CD4-positive, alpha-beta T cell treated with Interleukin-6 at 100 ng/mL for 8 hours (primary cell): Measurements from ENCODE around the gene ADGRG3.
"Not testable (repeated sequence)": the region's sequence is repeated elsewhere in the genome, so short reads cannot be mapped to it uniquely, and the experiment has no call there.

Source experiments
- DNase-seq: peaks from one replicate; pipeline ENCODE4 v3.0.0-alpha.2; 2020; ENCODE audit warnings: mixed read lengths, low spot score

The ADGRG3 gene

DNA sequence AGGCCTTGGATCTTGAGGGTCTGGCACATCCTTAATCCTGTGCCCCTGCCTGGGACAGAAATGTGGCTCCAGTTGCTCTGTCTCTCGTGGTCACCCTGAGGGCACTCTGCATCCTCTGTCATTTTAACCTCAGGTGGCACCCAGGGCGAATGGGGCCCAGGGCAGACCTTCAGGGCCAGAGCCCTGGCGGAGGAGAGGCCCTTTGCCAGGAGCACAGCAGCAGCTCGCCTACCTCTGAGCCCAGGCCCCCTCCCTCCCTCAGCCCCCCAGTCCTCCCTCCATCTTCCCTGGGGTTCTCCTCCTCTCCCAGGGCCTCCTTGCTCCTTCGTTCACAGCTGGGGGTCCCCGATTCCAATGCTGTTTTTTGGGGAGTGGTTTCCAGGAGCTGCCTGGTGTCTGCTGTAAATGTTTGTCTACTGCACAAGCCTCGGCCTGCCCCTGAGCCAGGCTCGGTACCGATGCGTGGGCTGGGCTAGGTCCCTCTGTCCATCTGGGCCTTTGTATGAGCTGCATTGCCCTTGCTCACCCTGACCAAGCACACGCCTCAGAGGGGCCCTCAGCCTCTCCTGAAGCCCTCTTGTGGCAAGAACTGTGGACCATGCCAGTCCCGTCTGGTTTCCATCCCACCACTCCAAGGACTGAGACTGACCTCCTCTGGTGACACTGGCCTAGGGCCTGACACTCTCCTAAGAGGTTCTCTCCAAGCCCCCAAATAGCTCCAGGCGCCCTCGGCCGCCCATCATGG, 4.0 kb upstream of the ADGRG3 start:
- DNase-seq = no peak

DNA sequence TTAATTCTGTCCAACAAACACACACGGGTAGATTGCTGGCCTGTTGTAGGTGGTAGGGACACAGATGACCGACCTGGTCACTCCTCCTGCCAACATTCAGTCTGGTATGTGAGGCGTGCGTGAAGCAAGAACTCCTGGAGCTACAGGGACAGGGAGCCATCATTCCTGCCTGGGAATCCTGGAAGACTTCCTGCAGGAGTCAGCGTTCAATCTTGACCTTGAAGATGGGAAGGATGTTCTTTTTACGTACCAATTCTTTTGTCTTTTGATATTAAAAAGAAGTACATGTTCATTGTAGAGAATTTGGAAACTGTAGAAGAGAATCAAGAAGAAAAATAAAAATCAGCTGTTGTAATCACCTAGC, 3.5 kb upstream of the ADGRG3 start:
- DNase-seq = no peak

DNA sequence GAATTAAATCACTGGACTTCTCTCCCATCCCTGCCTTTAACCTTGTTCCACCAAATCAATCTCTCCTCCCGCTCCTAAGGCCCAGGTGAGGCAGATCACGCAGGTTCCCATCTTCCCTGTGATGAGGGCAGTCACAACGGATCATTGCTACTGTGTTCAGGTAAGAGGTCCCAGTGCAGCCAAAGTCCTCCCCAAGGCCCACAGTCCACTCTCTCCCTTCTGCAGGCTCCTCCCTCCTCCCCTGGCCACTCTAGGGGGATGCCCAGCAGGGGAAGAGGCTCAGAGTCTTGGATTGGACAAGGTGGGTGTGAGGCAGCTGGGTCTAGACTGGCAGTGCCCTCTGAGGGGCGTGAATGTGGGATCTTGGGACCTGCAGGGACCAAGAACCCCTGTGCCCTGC, 2.6 kb upstream of the ADGRG3 start:
- no peak for DNase-seq

DNA sequence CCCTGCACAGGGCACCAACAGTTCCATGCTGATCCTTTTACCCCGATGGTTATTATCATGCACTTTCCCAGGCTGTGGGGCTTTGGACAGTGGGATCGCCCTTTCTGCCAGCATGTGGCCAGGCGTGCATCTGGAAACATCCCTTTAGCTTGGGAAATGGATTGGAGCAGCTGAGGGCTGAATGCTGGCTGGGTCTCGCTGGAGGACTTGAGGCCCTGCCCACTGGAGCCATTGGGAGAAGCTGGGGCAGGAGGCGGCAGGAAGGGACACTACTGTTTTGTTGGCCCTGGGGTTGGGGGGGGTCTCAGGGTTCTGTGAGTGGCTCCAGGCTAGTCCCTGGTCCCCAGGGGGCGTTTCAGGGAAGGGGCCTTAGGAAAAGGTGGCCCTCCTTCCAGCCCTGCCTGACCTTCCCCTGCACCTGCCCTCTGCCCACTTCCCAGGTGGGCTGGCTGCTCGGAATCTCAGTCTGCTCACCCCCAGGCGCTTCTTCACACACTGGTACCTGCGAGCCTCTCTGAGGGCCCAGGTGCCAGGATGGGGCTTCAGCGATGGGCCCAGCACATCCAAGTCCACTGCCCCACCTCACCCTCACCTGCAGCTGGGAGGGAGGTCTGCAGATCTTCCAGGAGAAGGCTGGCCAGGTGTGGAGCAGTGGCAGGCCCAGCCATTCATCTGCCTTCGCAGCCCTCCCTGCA, 1.6 kb upstream of the ADGRG3 start:
- DNase-seq = no peak

DNA sequence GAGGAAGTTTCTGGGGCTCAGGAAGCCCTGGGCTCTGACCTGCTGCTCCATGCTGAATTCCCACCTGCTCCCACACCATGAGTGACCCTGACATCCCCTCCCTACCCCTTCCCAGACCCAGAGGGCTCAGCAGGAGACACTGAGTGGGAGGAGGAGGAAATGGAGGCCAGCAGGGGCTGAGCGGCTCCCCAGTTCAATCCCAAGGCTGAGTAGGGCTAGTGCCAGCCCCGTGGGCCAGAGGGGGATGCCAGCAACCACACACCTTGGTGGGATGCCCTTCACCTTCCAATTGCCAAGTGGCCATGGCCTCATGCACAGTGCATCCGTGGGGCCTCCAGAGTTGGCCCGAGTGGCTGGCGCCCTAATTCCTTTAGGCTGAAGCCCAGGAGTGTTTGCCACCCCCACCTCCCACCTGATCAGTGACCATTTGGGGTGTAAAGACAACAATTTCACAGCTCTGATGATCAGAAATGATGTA, 1.0 kb upstream of the ADGRG3 start:
- no peak for DNase-seq

DNA sequence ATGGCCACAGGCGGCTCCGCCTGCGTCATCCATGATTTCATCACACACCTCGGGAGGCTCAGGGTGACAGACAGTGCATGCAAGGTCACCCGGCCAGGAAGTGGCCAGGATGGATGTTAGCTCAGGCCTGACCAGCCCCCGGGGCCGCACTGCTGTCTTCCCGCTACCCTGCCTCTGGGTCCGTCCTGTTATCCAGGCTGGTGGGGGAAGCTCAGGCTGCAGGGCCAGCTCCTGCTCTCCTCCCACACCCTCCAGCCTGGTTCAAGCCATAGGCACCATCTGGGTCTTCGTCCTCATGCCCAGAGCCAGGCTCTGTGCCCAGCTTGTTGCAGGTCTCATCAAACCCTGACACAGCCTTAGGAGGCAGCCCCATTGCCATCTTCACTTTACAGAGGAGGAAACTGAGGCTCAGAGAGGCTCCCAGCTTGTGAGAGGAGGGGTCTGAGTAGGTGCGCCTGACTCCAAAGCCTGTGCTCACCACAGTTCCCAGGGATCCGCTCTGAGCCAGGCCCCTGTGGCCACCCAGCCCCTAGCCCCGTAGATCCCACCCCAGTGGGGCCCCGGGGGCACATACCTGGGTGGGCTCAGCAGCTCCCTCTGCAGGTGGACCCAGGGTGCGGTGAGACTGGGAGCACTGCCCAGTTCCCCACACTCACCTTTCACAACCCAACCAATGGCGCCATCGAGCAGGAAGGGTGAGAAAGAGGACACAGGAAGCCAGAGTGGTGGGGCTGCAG, 412 bp upstream of the ADGRG3 start:
- DNase-seq = no peak

DNA sequence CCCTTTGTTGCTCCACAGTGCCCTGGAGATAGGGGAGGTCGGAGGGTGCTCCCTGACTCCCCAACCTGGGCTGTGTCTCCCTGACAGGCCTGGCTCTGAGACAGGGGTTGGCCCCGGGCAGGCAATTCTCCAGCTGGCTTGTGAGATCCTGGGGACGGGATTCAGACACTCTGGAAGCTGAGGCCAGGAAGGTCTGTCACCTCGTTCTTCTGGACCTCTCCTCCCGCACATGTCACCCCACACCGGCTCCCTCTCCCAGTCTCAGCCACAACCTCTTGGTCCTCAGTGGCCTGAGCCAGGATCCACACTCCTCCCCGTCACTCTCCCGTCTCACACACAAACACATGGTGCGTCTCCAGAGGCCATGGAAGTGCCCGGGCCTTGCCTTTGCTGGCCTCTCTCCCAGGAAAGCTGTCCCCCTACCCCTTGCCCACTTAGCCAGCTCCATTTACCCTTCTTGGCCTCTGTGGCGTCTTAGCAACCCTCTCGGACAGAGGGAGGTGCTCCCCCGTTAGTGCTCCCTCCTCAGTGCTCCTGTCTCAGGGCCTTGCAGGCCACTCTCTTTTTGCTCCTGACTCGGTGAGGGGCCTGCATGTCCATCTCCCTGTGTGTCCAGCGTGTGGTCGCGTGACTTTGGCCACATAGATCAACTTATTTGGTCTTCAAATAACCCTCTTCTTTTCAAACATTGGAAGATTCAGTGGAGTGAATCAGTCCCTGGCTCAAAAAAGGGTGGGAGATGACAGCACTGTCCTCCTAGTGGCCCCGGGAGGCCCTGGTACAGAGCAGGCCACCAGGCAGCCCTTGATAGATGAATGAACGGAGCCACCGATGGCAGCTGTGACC, 747 bp downstream of the ADGRG3 start:
- no peak for DNase-seq

DNA sequence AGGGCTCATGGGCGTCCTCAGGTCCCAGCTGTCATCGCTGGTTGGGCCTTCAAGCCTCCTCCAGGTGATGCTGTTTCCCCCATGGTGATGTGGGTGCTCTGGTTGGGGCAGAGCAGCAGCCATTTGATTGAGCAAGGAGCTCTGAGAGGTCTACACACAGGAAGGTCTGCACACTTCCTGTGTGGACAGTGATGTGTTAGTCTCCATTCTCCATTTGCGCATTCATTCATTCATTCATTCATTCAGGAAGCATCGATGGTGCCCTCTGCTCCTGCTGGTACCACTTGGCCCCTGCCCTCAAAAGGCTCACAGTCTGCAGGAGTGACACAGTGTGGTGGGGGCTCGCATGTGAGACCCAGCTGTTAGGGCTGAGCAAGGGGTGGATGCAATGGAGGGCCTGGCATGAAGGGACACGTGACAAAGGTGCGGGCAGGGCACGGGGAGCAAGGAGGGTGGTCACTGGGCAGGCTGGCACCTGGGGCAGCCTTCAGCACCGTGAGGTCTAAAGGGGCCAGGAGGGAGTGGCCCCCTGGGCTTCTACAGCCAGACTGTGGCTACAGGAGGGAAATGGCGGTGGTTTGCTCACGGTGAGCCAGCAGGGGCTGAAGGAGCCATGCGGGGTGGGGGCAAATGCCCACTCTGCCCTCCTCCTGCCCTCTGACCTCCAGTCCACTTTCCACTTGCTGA, 1.5 kb downstream of the ADGRG3 start:
- DNase-seq = no peak

DNA sequence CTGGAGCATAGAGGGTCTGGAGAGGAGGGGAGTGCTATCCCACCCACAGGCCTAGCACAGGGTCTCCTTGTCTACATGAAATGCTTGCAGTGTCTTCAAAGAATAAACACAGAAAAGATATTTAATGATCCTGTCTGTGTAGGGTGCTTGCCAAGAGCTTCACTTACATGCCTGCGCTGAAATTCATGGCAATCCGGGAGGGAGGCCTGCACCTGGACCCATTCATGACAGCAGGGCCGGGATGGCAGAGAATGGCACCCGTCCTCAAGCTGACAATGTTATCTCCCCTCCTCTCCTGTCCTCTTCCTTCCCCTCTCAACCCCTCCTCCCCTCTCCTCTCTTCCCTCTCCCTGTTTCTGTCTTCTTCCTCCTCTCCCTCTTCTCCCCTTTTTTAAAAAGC, 2.1 kb downstream of the ADGRG3 start:
- no peak for DNase-seq

DNA sequence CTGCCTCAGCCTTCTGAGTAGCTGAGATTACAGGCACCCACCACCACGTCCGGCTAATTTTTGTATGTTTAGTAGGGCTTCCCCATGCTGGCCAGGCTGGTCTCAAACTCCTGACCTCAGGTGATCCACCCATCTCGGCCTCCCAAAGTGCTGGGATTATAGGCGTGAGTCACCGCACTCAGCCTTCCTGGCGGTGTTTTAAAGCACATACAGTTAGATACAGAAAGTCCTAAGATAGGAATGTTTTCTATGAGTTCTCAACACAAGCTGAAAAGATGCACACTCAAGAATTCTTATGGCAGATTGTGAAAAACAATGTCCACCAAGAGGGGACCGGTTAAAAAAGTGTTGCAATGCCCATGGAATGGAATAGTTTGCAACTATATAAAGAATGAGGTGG, 3.3 kb downstream of the ADGRG3 start:
- not testable (repeated sequence) for DNase-seq

DNA sequence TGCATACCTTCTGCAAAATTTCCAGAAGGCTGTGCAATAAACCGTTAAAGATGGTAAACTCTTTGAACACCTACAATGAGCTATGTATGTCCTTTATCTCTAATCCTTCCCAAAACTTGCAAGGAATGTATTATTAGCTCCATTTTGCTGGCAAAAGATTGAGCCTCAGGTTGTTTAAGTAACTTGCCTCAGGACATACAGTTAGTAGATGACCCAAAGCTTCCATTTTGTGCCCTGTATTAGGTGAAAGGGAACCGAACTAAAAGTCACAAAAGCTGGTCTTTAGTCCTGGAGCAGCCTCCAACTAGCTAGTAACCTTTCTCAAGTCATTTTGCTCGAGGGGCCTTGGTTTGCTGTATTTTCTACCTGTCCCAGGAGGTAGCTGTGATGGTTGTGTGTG, 4.3 kb downstream of the ADGRG3 start:
- no peak for DNase-seq

DNA sequence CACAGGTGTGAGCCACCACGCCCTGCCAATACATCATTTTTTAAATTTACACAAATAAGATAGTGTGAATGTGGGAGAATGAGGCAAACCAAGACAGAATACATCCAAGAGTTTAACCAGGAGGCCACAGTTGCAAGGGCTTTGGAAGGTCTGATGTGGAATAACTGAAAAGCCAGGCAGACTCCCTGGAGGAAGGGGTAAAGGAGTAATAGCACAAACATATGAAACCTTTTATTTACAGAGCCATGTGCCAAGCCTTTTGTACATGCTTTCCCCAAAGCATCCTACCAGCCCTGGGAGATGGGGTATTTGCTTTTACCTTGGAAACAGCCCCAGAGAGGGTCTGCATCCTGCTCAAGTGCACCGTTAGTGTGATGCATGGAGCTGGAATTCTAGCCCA, 4.7 kb downstream of the ADGRG3 start:
- no peak for DNase-seq

DNA sequence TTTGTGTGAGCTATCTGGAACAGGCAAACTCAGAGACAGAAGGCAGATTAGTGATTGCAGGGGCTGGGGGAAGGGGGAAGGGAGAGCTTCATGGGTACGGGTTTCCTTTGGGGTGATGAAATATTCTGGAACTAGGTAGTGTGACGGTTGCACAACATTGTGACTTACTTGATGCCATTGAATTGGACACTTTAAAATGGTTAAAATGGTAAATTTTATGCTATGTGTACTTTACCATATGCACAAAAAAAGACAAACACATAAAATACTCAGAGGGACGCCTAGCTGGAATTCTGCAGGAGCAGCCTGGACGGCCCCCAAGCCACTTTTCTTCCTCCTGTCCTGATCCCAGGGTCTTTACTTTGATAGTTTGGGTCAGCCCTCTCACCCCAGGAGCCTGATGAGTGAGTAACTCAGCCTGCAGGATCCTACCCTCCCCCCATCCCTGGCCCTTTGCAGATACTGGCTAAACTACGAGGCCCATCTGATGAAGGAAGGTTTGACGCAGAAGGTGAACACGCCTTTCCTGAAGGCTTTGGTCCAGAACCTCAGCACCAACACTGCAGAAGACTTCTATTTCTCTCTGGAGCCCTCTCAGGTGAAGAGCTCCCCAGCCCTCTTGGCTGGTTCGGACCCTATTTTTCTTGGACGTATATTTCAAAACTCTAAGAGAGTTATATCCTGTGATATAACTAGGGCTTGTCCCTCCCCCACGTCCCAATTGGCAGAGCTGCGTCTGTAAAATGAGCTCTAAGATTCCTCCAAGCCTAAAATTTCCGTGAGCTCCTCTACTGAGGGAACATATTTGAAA, 7.8 kb downstream of the ADGRG3 start:
- DNase-seq = no peak

DNA sequence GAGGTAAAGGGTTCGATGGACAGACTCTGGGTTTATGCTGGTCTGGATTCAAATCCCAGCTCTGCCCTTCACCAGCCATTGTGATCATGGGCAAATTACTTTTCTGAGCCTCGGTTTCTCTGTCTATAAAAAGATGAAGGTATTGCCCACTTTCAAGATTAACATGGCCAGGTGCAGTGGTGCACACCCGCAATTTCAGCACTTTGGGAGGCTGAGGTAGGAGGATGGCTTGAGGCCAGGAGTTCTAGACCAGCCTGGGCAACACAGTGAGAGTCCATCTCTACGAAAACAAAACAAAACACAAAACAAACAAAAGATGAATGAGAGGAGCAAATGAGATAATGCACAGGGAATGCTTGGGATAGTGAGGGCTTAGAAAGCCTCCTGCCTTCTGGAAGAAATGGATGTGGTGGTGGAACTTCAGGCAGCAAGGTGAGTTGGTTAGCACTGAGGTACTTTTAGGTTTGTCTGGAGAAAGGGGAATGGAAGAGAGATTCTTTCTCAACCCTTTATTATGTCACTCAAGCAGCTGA, 8.5 kb downstream of the ADGRG3 start:
- no peak for DNase-seq

DNA sequence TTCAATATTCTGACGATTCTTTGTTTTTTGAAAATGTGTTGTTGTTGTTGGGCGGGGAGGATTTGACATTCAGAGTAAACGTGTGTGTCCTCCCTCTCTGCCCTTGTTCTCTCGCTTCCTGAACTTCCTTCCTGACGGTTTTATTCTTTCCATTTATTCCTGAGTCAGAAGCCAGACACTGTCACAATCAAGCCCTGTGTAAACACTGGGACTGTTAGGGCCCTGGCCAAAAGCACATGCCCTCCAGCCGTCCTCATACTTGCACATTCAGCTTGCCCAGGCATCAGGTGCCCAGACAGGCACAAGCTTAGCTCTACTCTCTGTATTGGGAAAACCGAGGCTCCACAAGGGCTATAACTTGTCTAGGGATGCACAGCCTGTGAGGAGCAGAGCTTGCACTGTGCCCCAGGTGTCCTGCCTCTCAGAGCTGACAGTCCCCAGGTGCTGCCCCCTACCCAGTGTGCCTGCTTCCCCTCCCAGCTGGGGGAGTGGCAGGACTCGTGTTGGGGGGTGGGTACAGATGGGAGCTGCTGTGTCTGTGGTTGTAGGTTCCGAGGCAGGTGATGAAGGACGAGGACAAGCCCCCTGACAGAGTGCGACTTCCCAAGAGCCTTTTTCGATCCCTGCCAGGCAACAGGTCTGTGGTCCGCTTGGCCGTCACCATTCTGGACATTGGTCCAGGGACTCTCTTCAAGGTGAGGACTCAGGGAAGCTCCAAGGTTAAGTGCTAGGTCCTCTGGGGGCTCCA, 9.7 kb downstream of the ADGRG3 start:
- DNase-seq = no peak

DNA sequence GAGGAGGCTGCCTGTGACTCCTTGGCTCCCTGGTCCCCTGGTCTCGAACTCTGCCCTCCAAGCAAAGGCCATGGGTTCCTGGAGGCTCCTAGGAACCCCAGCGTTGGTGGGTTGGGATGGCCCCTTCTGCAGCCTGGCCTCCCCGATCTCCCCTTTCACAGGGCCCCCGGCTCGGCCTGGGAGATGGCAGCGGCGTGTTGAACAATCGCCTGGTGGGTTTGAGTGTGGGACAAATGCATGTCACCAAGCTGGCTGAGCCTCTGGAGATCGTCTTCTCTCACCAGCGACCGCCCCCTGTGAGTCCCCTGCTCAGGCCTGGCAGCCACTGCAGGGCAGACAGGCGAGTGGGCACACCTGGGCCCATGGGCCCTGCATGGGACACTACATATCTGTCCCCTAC, 10.9 kb downstream of the ADGRG3 start:
- no peak for DNase-seq

DNA sequence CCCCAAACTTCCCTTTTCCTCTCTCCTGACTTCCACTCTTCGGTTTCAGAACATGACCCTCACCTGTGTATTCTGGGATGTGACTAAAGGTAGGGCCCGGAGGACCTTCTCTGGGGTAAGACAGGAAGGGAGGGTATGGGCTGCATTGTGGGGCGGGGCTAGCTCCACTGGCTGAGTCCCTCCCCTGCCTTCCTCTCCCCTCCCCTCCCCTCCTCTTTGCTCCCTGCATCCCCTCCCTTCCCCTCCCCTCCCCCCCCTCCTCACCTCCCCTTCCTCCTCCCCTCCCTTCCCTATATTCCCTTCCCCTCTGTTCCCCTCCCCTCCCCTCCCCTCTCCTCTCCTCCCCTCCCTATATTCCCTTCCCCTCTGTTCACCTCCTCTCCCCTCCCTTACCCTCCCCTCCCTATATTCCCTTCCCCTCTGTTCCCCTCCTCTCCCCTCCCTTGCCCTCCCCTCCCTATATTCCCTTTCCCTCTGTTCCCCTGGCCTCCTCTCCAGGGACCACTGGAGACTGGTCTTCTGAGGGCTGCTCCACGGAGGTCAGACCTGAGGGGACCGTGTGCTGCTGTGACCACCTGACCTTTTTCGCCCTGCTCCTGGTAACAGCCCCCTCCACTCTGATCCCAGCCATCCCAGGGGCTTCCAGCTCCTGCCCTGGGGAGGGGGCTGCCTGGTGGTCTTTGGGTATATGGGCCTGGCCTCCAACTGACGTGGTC, 11.8 kb downstream of the ADGRG3 start:
- no peak for DNase-seq

DNA sequence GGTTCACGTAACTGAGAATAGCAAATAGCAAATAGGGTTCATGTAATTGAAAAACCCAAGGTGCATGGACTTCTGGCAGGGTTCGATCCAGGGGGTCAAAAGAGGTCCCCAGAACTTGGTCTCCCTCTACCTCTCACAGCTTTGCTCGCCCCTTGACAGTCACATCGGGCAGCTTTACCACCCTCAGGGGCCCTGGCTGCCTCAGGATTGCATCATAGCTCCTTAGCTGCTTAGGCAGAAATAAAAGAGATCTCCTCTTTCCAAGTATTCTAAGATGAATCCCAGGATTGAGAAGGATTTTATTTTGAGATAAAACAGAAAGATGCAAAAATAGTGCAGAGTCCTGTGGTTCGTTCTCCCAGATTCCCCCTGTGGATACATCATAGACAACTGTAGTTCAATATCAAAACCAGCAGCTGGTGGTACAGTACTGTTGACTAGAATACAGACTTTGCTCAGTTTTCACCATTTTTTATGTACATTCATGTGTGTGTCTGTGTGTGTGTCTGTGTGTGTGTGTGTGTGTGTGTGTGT, 12.8 kb downstream of the ADGRG3 start:
- no peak for DNase-seq
